Measurements from ENCODE around the gene RASGEF1C.

The RASGEF1C gene

DNA sequence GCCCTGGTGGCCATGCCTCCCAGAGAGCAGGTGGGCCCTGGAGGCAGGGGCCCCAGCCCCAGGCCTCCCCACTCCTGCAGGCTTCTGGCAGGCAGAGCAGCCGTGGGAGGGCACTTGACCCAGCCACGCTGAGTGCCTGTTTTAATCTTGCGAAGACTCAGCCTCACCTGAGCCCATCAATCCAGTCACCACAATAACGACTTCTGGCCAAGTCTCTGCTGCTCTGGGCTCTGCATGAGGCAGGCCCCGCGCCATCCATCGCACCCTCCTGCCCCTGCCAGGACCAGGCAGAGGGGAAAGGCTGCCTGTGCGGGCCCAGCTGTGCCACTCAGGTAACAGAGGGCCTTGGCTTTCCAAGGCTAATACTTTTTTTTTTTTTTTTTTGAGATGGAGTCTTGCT, 32.8 kb downstream of the RASGEF1C start:
- TF ChIP-seq, protein P1, sequence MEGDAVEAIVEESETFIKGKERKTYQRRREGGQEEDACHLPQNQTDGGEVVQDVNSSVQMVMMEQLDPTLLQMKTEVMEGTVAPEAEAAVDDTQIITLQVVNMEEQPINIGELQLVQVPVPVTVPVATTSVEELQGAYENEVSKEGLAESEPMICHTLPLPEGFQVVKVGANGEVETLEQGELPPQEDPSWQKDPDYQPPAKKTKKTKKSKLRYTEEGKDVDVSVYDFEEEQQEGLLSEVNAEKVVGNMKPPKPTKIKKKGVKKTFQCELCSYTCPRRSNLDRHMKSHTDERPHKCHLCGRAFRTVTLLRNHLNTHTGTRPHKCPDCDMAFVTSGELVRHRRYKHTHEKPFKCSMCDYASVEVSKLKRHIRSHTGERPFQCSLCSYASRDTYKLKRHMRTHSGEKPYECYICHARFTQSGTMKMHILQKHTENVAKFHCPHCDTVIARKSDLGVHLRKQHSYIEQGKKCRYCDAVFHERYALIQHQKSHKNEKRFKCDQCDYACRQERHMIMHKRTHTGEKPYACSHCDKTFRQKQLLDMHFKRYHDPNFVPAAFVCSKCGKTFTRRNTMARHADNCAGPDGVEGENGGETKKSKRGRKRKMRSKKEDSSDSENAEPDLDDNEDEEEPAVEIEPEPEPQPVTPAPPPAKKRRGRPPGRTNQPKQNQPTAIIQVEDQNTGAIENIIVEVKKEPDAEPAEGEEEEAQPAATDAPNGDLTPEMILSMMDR (IDR thresholded peaks at IDR 0.05), result no peak
- no peaks in the 10 kb centered on the region for H3K4me1 ChIP-seq
- no peaks in the 10 kb centered on the region for H3K9me3 ChIP-seq
- peaks cover 0 to 32% of the 10 kb centered on the region in 2 donors for H3K27me3 ChIP-seq
- H3K27ac ChIP-seq, result no peak overlapping the region
- H3K4me3 ChIP-seq, result no peak overlapping the region
- no peak for DNase-seq
- intact Hi-C loops (cut with DNase I; ENCODE audit: low total_unique reads), result no loop called here
- H3K36me3 ChIP-seq, result no peaks in the 10 kb centered on the region

DNA sequence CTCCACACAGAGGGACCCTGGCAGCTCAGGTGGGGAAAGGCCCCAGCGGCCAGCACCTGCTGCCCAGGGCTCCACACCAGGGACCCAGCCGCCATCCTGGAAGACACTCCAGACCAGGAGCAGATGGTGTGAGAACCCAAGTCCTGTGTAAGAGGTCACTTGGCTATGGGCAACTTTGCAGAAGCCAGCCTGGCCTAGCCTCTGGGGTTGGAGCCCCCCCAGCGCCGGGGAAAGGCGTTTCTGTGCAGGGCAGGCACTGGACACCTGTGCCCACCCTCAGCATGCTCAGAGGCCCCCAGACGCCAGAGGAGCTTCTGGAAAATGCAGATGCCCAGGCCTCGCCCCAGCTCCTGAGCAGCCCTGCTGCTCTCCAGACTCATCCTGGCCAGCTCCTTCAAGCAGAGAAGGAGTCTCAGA, 34.0 kb downstream of the RASGEF1C start:
- TF ChIP-seq, protein P1 (IDR thresholded peaks at IDR 0.05), result no peak
- no peak overlapping the region for H3K4me3 ChIP-seq
- H3K27ac ChIP-seq, result no peak overlapping the region
- peaks cover 0 to 41% of the 10 kb centered on the region in 2 donors for H3K27me3 ChIP-seq
- no peaks in the 10 kb centered on the region for H3K9me3 ChIP-seq
- intact Hi-C loops (cut with DNase I; ENCODE audit: low total_unique reads), result no loop called here
- no peak for DNase-seq
- H3K36me3 ChIP-seq, result no peaks in the 10 kb centered on the region
- no peaks in the 10 kb centered on the region for H3K4me1 ChIP-seq

DNA sequence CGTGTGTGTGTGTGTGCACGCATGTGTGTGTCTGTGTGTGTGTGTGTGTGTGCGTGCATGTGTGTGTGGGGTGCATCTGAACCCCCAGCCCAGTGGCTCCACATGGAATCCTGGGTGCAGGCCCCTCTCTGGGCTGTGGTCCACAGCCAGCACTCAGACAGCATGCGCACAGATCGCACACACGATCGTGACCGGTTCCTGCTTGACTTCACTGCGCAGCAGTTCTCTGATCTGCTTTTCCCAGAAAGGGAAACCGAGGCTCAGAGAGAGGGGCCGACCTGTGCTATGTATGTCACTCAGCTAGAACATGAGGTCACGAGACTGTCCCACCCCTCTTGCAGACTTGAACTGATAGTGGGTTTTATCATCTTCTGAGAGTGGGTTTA, 34.4 kb downstream of the RASGEF1C start:
- intact Hi-C loops (cut with DNase I; ENCODE audit: low total_unique reads), result no loop called here

DNA sequence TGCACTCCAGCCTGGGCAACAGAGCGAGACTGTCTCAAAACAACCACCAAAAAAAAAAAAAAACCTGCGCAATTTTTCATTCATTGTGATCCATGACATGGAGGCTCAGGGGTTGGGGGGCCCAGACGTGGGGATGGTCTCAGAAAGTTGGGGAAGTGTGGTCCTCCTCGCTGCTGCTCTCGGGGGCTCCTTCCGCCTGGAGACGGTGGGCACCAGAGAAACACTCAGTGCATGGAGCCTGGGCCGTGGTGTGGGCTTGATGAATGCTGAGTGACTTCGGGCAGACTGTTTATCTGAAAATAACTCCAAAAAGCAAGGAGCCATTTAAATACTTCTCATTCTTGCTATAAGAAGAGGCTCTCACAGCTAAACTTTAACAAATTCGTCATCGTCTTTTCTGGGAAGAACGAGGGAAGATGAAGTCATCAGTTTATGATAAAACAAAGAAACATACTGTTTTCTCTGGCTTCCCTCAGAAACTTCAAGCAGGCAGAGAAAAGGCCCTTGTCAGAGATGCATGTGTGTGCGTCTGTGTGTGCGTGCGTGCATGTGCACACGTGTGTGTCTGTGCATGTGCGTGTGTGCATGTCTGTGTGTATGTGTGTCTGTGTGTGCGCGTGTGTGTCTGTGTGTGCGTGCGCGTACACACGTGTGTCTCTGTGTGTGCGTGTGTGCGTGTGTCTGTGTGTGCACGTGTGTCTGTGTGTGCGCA, 35.0 kb downstream of the RASGEF1C start:
- TF ChIP-seq, protein P1 (IDR thresholded peaks at IDR 0.05), result no peak
- Histone ChIP-seq H3K27ac (no peak overlapping the region), H3K4me1 (no peaks in the 10 kb centered on the region), H3K36me3 (no peaks in the 10 kb centered on the region), H3K4me3 (no peak overlapping the region), H3K27me3 (peaks cover 0 to 43% of the 10 kb centered on the region in 2 donors), H3K9me3 (no peaks in the 10 kb centered on the region)
- no peak for DNase-seq
- intact Hi-C loops (cut with DNase I; ENCODE audit: low total_unique reads), result no loop called here

More for the DNA sequence above, 34.4 kb downstream of the RASGEF1C start:
- Histone ChIP-seq H3K4me1 (no peaks in the 10 kb centered on the region), H3K27me3 (peaks cover 0 to 45% of the 10 kb centered on the region in 2 donors), H3K9me3 (no peaks in the 10 kb centered on the region), H3K36me3 (no peaks in the 10 kb centered on the region), H3K27ac (no peak overlapping the region), H3K4me3 (no peak overlapping the region)
- no peak for DNase-seq
- TF ChIP-seq, protein P1 (IDR thresholded peaks at IDR 0.05), result no peak

DNA sequence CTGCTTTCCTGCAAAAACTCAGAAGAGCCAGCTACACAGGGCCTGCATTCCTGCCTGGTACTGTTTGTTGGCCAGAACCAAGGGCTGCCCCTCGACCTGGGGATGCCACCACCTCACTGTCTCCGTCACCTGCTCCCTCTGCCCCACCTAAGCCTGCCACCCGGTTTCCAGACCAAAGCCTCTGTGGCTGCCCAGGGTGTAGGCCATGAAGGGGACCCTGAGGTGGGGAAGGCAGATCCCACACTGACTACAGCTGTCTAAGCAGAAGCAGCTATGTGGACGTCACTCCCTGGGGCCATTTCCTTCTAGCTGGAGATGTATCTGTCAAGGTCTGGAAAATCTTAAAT, 35.8 kb downstream of the RASGEF1C start:
- Histone ChIP-seq H3K9me3 (no peaks in the 10 kb centered on the region), H3K36me3 (no peaks in the 10 kb centered on the region), H3K4me3 (no peak overlapping the region), H3K4me1 (no peaks in the 10 kb centered on the region), H3K27ac (no peak overlapping the region), H3K27me3 (peaks cover 0 to 41% of the 10 kb centered on the region in 2 donors)
- TF ChIP-seq, protein P1 (IDR thresholded peaks at IDR 0.05), result no peak
- intact Hi-C loops (cut with DNase I; ENCODE audit: low total_unique reads), result no loop called here
- DNase-seq, result no peak

All from tibial artery (tissue), 4 donors.